ENCODE data around the gene PSD.

Gene PSD

DNA sequence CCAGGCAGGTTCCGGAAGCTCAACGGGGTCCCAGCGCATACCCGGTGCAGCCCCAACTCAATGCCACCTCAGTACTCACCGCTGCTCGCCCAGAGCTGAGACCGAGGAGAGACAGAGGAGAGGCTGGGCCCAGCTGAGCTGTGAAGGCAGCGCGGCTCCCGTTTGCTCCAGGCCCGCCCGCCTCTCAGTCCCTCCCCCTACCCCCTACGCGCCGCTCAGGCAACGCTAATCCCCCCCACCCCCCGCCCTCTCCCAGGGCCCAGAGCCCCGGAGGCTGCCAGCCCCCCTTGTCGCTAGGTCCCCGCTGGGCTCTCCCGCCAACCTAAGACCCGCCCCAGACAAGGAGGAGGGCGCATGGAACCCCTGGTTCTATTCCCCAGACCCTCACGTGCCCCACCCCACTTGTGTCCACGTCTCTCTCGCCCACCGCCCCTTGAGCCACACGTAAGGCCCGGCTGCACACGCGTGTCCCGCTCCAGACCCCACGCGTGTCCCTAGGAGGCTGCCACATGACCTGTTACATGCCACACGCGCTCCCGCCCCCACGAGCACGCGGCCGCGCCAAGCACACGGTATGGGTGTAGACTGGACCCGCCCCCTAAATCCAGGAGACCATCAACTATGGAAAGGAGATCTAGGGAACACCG is at the start of gene PSD:
Gene PSD, minus strand, starts transcription at position 164 of the 647 bp plus-strand sequence. CDS start 1,747 bp downstream, outside the sequence.
- DNase-seq (ENCODE audit: low read depth), result no peak
- peak within 1 kb of the TSS; percentile 86 for H3K4me3 ChIP-seq (ENCODE audit: low read length)
- TF ChIP-seq, protein P1, sequence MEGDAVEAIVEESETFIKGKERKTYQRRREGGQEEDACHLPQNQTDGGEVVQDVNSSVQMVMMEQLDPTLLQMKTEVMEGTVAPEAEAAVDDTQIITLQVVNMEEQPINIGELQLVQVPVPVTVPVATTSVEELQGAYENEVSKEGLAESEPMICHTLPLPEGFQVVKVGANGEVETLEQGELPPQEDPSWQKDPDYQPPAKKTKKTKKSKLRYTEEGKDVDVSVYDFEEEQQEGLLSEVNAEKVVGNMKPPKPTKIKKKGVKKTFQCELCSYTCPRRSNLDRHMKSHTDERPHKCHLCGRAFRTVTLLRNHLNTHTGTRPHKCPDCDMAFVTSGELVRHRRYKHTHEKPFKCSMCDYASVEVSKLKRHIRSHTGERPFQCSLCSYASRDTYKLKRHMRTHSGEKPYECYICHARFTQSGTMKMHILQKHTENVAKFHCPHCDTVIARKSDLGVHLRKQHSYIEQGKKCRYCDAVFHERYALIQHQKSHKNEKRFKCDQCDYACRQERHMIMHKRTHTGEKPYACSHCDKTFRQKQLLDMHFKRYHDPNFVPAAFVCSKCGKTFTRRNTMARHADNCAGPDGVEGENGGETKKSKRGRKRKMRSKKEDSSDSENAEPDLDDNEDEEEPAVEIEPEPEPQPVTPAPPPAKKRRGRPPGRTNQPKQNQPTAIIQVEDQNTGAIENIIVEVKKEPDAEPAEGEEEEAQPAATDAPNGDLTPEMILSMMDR (conservative IDR thresholded peaks at IDR 0.05; ENCODE audit: low read depth, low read length), result no peak

DNA sequence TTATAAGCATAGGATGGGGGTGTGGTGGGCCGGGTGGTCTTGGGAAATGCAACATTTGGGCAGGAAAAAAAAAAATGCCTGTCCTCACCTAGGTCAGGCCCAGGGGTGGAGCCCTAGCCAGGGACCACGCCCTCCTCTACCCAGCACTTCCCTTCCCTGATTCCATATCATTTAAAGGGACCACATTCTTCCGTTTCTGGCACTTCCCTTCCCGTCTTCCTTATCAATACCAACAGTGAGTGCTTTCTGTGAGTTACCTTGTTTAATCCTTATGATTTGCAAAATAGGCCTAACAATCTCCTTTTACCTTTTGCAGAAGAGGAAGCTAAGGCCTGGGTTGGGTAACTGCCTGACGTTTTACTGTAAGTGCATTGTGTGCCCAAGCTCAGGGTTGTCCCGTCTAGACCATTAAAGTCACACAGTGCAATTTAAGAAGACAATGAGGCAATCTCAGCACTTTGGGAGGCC is 49.4 kb upstream of the PSD start:
- no peak for DNase-seq (ENCODE audit: low read depth)
- no peak overlapping the region for H3K4me3 ChIP-seq (ENCODE audit: low read length)
- TF ChIP-seq, protein P1 (conservative IDR thresholded peaks at IDR 0.05; ENCODE audit: low read depth, low read length), result no peak

DNA sequence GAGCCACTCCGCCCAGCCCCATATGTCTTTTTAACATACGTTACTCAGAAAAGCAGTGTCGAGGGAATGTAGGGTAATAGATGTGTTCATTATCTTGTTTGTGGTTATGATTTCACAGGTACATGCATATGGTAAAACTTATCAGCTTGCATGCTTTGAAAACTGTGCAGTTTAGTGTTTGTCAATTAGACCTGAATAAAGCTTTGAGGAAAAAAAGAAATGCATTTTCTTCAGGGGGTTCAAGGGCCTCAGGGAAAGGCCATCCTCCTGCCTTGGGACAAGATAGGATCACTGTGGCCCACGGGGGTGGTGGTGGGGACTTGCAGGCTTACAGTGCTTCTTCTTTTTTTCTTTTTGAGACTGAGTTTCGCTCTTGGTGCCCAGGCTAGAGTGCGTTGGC is 48.7 kb upstream of the PSD start:
- H3K4me3 ChIP-seq (ENCODE audit: low read length), result no peak overlapping the region
- no peak for DNase-seq (ENCODE audit: low read depth)
- TF ChIP-seq, protein P1 (conservative IDR thresholded peaks at IDR 0.05; ENCODE audit: low read depth, low read length), result no peak

DNA sequence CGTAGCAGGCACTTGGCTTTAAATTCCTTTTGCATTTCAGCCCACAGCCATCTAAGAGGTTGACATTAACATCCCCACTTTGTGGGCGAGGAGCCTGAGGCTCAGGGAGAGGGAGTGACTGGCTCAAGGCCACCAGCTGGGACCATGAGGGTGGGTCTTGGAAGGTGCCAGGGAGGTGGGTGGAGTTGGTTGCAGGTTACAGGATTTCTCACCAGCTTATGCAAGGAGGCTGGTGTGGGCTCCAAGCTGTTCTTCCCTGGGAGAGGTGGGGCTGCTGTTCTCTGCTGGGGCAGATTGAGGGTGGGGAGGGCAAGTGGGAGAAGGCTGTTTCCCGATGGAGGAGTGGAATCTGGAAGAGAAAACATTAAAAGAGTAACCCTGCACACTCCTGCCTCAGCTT is 46.9 kb upstream of the PSD start:
- no peak overlapping the region for H3K4me3 ChIP-seq (ENCODE audit: low read length)
- TF ChIP-seq, protein P1 (conservative IDR thresholded peaks at IDR 0.05; ENCODE audit: low read depth, low read length), result no peak
- DNase-seq (ENCODE audit: low read depth), result no peak

DNA sequence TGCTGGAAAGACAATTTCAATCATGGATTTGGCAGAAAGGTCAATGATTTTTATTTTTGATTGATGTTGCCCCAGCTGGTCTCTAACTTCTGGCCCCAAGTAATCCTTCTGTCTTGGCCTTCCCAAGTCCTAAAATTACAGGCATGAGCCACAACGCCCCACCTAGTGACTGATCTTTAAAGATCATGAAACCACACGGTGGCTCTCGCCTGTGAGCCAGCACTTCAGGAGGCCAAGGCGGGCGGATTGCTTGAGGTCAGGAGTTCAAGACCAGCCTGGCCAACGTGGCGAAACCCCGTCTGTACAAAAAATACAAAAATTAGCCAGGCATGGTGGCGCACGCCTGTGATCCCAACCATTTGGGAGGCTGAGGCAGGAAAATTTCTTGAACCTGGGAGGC is 45.4 kb upstream of the PSD start:
- no peak overlapping the region for H3K4me3 ChIP-seq (ENCODE audit: low read length)
- no peak for DNase-seq (ENCODE audit: low read depth)
- TF ChIP-seq, protein P1 (conservative IDR thresholded peaks at IDR 0.05; ENCODE audit: low read depth, low read length), result no peak

DNA sequence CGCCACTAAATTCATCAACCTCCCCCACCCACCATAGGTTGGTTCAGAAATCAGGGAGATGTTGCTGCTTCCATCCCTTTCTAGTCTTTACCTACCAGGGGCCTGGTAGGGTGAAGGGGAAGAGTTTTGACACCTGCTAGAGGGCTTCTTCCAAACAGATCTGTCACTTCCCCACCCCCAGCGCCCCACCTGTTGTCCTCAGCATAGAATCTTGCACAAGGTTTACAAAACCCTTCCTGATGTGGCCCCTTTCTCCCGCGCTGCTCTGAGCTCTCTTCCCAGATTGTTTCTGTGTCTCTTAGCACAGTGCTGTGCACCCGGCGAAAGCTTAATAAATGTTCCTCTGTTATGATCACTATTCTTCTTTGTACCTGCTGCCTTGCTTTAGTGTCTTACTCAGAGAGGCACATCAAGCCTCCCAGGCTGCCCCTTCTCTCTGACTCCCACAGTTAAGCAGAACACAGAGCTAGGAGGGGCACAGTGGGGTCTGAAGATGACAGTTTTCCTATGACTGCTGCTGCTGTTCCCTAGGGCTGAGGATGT is 44.0 kb upstream of the PSD start:
- TF ChIP-seq, protein P1 (conservative IDR thresholded peaks at IDR 0.05; ENCODE audit: low read depth, low read length), result no peak
- H3K4me3 ChIP-seq (ENCODE audit: low read length), result no peak overlapping the region
- no peak for DNase-seq (ENCODE audit: low read depth)

All from retinal pigment epithelial cell (primary cell).